ENCODE measurements around the gene HAPSTR1.

GRCh38 chr16:9042533-9042932, 48.9 kb upstream of the HAPSTR1 start:
- no peak for TF ChIP-seq CTCF (IDR thresholded peaks at IDR 0.05; ENCODE audit: extremely low read depth in 1 of 2, insufficient read depth in 1 of 2, low read depth in 1 of 2, low read length in 2 of 2)
- no peak for TF ChIP-seq POLR2A (IDR thresholded peaks at IDR 0.05; ENCODE audit: low read depth, low read length)
- no peak for TF ChIP-seq MAX (IDR thresholded peaks at IDR 0.05; ENCODE audit: insufficient read depth, insufficient read length)
- TF ChIP-seq POLR2AphosphoS5 (IDR thresholded peaks at IDR 0.05; ENCODE audit: insufficient read depth, low read depth, low read length): no peak
- no peak for TF ChIP-seq GATA2 (IDR thresholded peaks at IDR 0.05; ENCODE audit: insufficient read depth, insufficient read length, low read depth, low read length)
